ENCODE results near the gene BEGAIN. TPM values are rescaled to one million over a fixed set of nuclear protein-coding genes. Genes with fewer than 3 reads are reported as not detected.

BEGAIN gene
- total and polyA plus RNA-seq, 4 donors = 0.27 to 1.6 (median 1.3) TPM

GRCh38 chr14:100568164-100568997 is 18.8 kb downstream of the BEGAIN start:
- no peak for TF ChIP-seq CTCF (IDR thresholded peaks at IDR 0.05; ENCODE audit: control extremely low read depth, extremely low read depth)
- H3K4me1 ChIP-seq (ENCODE audit: control insufficient read depth in 5 of 5, insufficient read depth in 5 of 5, low read length in 5 of 5) = peaks cover 0 to 11% (median 3%) of the 10 kb centered on the region in 5 donors
- peaks cover 14 to 47% (median 15%) of the 10 kb centered on the region in 3 donors for H3K27me3 ChIP-seq (ENCODE audit: control insufficient read depth in 3 of 3, insufficient read depth in 3 of 3, low read length in 2 of 3)
- H3K4me3 ChIP-seq = no peak overlapping the region
- ATAC-seq (ENCODE audit: insufficient read depth, low FRiP score) (no peak), DNase-seq (no peak)
- no peak overlapping the region for H3K9ac ChIP-seq (ENCODE audit: insufficient read depth in 1 of 2, low read length in 2 of 2)
- H3K9me3 ChIP-seq (ENCODE audit: control insufficient read depth in 4 of 4, insufficient read depth in 3 of 4, low read length in 3 of 4) = no peaks in the 10 kb centered on the region
- no peaks in the 10 kb centered on the region for H3K36me3 ChIP-seq (ENCODE audit: control insufficient read depth in 4 of 4, insufficient read depth in 4 of 4, low read length in 4 of 4)
- no peak overlapping the region for H3K27ac ChIP-seq (ENCODE audit: low read depth in 1 of 2, low read length in 1 of 2)
- 0 to 1% methylated on average over 37 to 100 of the region's 100 CpGs for WGBS, 2 donors

GRCh38 chr14:100567877-100568163 is 19.4 kb downstream of the BEGAIN start:
- H3K27me3 ChIP-seq (ENCODE audit: control insufficient read depth in 3 of 3, insufficient read depth in 3 of 3, low read length in 2 of 3) = peaks cover 14 to 51% (median 15%) of the 10 kb centered on the region in 3 donors
- H3K27ac ChIP-seq (ENCODE audit: low read depth in 1 of 2, low read length in 1 of 2) = no peak overlapping the region
- no peak for ATAC-seq (ENCODE audit: insufficient read depth, low FRiP score)
- H3K4me3 ChIP-seq = no peak overlapping the region
- 0 to 1% methylated on average over 15 to 42 of the region's 42 CpGs for WGBS, 2 donors
- DNase-seq = no peak
- no peak for TF ChIP-seq CTCF (IDR thresholded peaks at IDR 0.05; ENCODE audit: control extremely low read depth, extremely low read depth)
- H3K4me1 ChIP-seq (ENCODE audit: control insufficient read depth in 5 of 5, insufficient read depth in 5 of 5, low read length in 5 of 5) = peaks cover 0 to 11% (median 3%) of the 10 kb centered on the region in 5 donors
- H3K9ac ChIP-seq (ENCODE audit: insufficient read depth in 1 of 2, low read length in 2 of 2) = no peak overlapping the region
- H3K9me3 ChIP-seq (ENCODE audit: control insufficient read depth in 4 of 4, insufficient read depth in 3 of 4, low read length in 3 of 4) = no peaks in the 10 kb centered on the region
- no peaks in the 10 kb centered on the region for H3K36me3 ChIP-seq (ENCODE audit: control insufficient read depth in 4 of 4, insufficient read depth in 4 of 4, low read length in 4 of 4)

GRCh38 chr14:100567009-100567876 is 20.0 kb downstream of the BEGAIN start:
- DNase-seq (peak; percentile 26 to 46 (median 31)), ATAC-seq (ENCODE audit: insufficient read depth, low FRiP score) (no peak)
- no peak for TF ChIP-seq CTCF (IDR thresholded peaks at IDR 0.05; ENCODE audit: control extremely low read depth, extremely low read depth)
- H3K9me3 ChIP-seq (ENCODE audit: control insufficient read depth in 4 of 4, insufficient read depth in 3 of 4, low read length in 3 of 4) = no peaks in the 10 kb centered on the region
- no peak overlapping the region for H3K27ac ChIP-seq (ENCODE audit: low read depth in 1 of 2, low read length in 1 of 2)
- H3K27me3 ChIP-seq (ENCODE audit: control insufficient read depth in 3 of 3, insufficient read depth in 3 of 3, low read length in 2 of 3) = peaks cover 14 to 49% (median 15%) of the 10 kb centered on the region in 3 donors
- WGBS, 2 donors = 4% methylated on average over 37 to 70 of the region's 70 CpGs
- no peak overlapping the region for H3K9ac ChIP-seq (ENCODE audit: insufficient read depth in 1 of 2, low read length in 2 of 2)
- H3K4me1 ChIP-seq (ENCODE audit: control insufficient read depth in 5 of 5, insufficient read depth in 5 of 5, low read length in 5 of 5) = peaks cover 0 to 11% (median 3%) of the 10 kb centered on the region in 5 donors
- H3K36me3 ChIP-seq (ENCODE audit: control insufficient read depth in 4 of 4, insufficient read depth in 4 of 4, low read length in 4 of 4) = no peaks in the 10 kb centered on the region
- H3K4me3 ChIP-seq = no peak overlapping the region

Measured in lung (tissue), 12 donors.